ENCODE measurements around the gene OR5AU1. TPM values are rescaled to one million over a fixed set of nuclear protein-coding genes. Genes with fewer than 3 reads are reported as not detected.
"Not testable (repeated sequence)": the region's sequence is repeated elsewhere in the genome, so short reads cannot be mapped to it uniquely, and the experiment has no call there.

Gene OR5AU1
- polyA plus RNA-seq, 1 of the 3 experiments (the other 2 are of a cell fraction) = not detected

DNA sequence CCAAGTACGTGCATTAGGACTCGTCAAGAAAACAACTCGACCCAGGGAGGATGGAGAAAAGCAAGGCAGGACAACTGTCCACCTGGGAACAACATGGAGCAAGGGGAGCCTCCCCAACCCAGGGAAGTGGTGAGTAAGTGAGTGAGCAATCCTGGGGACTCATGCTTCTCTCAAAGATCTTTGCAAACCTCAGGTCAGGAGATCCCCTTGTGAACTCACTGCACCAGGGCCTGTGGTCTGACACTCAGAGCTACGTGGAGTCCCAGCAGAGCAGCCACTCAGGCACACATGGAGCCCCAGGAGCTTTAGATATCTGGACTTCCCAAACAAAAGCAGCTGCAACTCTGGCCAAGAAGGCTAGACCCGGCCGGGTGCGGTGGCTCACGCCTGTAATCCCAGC, 12.2 kb upstream of the OR5AU1 start:
- no peak overlapping the region for H2AFZ ChIP-seq (ENCODE audit: low read depth)
- DNase-seq = no peak

DNA sequence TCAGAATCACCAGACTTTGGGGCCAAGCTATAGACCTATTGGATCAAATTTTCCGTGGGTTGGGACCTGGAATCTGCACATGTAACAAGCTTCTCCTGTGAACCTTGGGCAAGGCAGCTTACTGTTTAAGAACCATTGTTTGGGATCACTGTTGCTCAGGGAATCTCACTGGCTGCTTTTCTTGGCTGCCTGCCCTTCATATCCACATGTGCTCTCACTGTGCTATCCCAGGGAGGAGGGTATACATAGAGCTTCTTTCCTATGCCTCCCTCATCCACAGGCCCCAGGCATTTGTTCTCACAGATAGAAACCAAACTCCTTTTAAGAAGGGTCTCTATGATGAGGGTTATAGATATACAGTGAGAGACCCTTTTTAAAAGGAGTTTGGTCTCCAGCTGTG, 9.8 kb upstream of the OR5AU1 start:
- H3K9ac ChIP-seq; H3K4me1 ChIP-seq (ENCODE audit: control insufficient read depth in 1 of 2, insufficient read depth in 2 of 2, low read depth in 1 of 2, low read length in 1 of 2); H3K9me3 ChIP-seq; POLR2A ChIA-PET; H3F3A ChIP-seq (replicated peaks; ENCODE audit: insufficient read depth); DNase-seq; H3K79me2 ChIP-seq (ENCODE audit: insufficient read depth); H3K27ac ChIP-seq (ENCODE audit: low read depth in 2 of 2, low read length in 1 of 2); H3K4me2 ChIP-seq; H2AFZ ChIP-seq (ENCODE audit: low read depth); H3K36me3 ChIP-seq (replicated peaks in 1 of 2; ENCODE audit: control insufficient read depth in 1 of 2, insufficient read depth in 2 of 2, low read length in 1 of 2); H4K20me1 ChIP-seq (ENCODE audit: insufficient read depth); H3K9me2 ChIP-seq; H3K4me3 ChIP-seq (ENCODE audit: low read depth in 2 of 2, low read length in 1 of 2): not testable (repeated sequence)
- peaks cover 26% of the 10 kb centered on the region; the same call in 1 of the 2 replicates for H3K27me3 ChIP-seq (ENCODE audit: insufficient read depth)
- no CpG with 5 or more reads among the region's 1 CpG for WGBS (ENCODE audit: low lambda C conversion rate)
- CTCF ChIA-PET = interaction anchor here (0.6 to 1.1 kb wide), 2 partner anchors 74 to 151 kb away, joined by 3 read pairs; no protein-coding TSS in a partner anchor

More for the DNA sequence above, 12.2 kb upstream of the OR5AU1 start:
- peaks cover 16% of the 10 kb centered on the region; the same call in 1 of the 2 replicates for H3K27me3 ChIP-seq (ENCODE audit: insufficient read depth)
- H3K4me2 ChIP-seq = no peak overlapping the region
- H3F3A ChIP-seq (replicated peaks; ENCODE audit: insufficient read depth) = no peaks in the 10 kb centered on the region
- no peaks in the 10 kb centered on the region for H4K20me1 ChIP-seq (ENCODE audit: insufficient read depth)
- ChIA-PET POLR2A (no interaction called here), CTCF (interaction anchor here (1.3 to 1.6 kb wide), 2 partner anchors 12 to 32 kb away, joined by 3 to 4 read pairs; partner anchors contain the start of gene OR5AU1)
- H3K79me2 ChIP-seq (ENCODE audit: insufficient read depth) = no peaks in the 10 kb centered on the region
- H3K27ac ChIP-seq (ENCODE audit: low read depth in 2 of 2, low read length in 1 of 2) = no peak overlapping the region
- H3K4me1 ChIP-seq (ENCODE audit: control insufficient read depth in 1 of 2, insufficient read depth in 2 of 2, low read depth in 1 of 2, low read length in 1 of 2) = no peaks in the 10 kb centered on the region
- no peaks in the 10 kb centered on the region for H3K9me3 ChIP-seq
- no peaks in the 10 kb centered on the region for H3K9me2 ChIP-seq
- H3K36me3 ChIP-seq (replicated peaks in 1 of 2; ENCODE audit: control insufficient read depth in 1 of 2, insufficient read depth in 2 of 2, low read length in 1 of 2) = no peaks in the 10 kb centered on the region
- WGBS (ENCODE audit: low lambda C conversion rate) = 7% methylated on average over 4 of the region's 8 CpGs
- TF ChIP-seq, protein P1, sequence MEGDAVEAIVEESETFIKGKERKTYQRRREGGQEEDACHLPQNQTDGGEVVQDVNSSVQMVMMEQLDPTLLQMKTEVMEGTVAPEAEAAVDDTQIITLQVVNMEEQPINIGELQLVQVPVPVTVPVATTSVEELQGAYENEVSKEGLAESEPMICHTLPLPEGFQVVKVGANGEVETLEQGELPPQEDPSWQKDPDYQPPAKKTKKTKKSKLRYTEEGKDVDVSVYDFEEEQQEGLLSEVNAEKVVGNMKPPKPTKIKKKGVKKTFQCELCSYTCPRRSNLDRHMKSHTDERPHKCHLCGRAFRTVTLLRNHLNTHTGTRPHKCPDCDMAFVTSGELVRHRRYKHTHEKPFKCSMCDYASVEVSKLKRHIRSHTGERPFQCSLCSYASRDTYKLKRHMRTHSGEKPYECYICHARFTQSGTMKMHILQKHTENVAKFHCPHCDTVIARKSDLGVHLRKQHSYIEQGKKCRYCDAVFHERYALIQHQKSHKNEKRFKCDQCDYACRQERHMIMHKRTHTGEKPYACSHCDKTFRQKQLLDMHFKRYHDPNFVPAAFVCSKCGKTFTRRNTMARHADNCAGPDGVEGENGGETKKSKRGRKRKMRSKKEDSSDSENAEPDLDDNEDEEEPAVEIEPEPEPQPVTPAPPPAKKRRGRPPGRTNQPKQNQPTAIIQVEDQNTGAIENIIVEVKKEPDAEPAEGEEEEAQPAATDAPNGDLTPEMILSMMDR (IDR thresholded peaks at IDR 0.05) = no peak
- no peak for TF ChIP-seq POLR2AphosphoS5 (IDR thresholded peaks at IDR 0.05; ENCODE audit: low read depth, low read length)
- TF ChIP-seq, protein P2, sequence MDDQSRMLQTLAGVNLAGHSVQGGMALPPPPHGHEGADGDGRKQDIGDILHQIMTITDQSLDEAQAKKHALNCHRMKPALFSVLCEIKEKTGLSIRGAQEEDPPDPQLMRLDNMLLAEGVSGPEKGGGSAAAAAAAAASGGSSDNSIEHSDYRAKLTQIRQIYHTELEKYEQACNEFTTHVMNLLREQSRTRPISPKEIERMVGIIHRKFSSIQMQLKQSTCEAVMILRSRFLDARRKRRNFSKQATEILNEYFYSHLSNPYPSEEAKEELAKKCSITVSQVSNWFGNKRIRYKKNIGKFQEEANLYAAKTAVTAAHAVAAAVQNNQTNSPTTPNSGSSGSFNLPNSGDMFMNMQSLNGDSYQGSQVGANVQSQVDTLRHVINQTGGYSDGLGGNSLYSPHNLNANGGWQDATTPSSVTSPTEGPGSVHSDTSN (IDR thresholded peaks at IDR 0.05) = no peak
- TF ChIP-seq FOXJ3 (CRISPR knock-in tag; IDR thresholded peaks at IDR 0.05) = no peak
- no peak for TF ChIP-seq TAF1 (IDR thresholded peaks at IDR 0.05; ENCODE audit: borderline replicate concordance, low read depth, low read length)
- TF ChIP-seq EZH2phosphoT487 (IDR thresholded peaks at IDR 0.05; ENCODE audit: borderline replicate concordance, low read depth) = no peak
- TF ChIP-seq, protein P3, sequence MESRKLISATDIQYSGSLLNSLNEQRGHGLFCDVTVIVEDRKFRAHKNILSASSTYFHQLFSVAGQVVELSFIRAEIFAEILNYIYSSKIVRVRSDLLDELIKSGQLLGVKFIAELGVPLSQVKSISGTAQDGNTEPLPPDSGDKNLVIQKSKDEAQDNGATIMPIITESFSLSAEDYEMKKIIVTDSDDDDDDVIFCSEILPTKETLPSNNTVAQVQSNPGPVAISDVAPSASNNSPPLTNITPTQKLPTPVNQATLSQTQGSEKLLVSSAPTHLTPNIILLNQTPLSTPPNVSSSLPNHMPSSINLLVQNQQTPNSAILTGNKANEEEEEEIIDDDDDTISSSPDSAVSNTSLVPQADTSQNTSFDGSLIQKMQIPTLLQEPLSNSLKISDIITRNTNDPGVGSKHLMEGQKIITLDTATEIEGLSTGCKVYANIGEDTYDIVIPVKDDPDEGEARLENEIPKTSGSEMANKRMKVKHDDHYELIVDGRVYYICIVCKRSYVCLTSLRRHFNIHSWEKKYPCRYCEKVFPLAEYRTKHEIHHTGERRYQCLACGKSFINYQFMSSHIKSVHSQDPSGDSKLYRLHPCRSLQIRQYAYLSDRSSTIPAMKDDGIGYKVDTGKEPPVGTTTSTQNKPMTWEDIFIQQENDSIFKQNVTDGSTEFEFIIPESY (IDR thresholded peaks at IDR 0.05; ENCODE audit: borderline replicate concordance, low read depth) = no peak
- no peak overlapping the region for H3K9ac ChIP-seq
- H3K4me3 ChIP-seq (ENCODE audit: low read depth in 2 of 2, low read length in 1 of 2) = no peak overlapping the region

DNA sequence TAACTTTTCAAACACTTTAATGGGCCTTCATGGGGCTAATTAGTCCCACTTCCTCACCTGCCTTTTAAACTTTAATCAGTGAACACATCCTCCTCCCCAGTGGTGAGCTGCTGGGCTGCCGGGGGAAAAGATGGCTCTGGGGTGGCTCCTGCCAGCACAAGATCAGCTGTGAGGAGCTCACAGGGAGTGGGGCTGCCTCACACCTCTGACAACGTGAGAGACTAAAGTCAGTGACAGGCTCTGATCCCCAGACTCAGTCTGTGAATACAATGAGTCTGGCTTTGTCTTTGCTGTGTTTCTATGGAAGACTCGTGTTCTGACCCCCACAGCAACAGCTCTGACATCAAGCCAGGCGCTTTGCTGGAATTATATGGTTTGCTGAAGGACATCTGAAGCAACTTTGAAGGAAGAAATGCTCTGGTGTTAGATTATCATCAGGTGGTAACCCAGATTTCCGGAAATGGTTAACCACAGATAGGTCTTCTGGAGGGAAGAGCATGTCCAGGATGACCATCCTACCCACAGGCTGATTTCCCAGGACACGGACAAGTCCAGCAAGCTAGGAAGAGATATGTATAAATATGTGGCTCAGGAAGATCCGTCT, 9.2 kb upstream of the OR5AU1 start:
- H3K4me3 ChIP-seq (ENCODE audit: low read depth in 2 of 2, low read length in 1 of 2); CTCF ChIA-PET; H3K4me2 ChIP-seq; H4K20me1 ChIP-seq (ENCODE audit: insufficient read depth); H2AFZ ChIP-seq (ENCODE audit: low read depth); H3K9ac ChIP-seq; POLR2A ChIA-PET; H3K27ac ChIP-seq (ENCODE audit: low read depth in 2 of 2, low read length in 1 of 2); DNase-seq; H3K36me3 ChIP-seq (replicated peaks in 1 of 2; ENCODE audit: control insufficient read depth in 1 of 2, insufficient read depth in 2 of 2, low read length in 1 of 2); H3K4me1 ChIP-seq (ENCODE audit: control insufficient read depth in 1 of 2, insufficient read depth in 2 of 2, low read depth in 1 of 2, low read length in 1 of 2); H3K79me2 ChIP-seq (ENCODE audit: insufficient read depth); H3F3A ChIP-seq (replicated peaks; ENCODE audit: insufficient read depth); H3K9me2 ChIP-seq; H3K9me3 ChIP-seq: not testable (repeated sequence)
- WGBS (ENCODE audit: low lambda C conversion rate) = 12% methylated on average over 6 of the region's 7 CpGs
- peaks cover 26% of the 10 kb centered on the region; the same call in 1 of the 2 replicates for H3K27me3 ChIP-seq (ENCODE audit: insufficient read depth)

Data from SK-N-SH (cell line).